GM19240 (cell line): ENCODE data around the gene SMCO2.
"Not testable (repeated sequence)": the region's sequence is repeated elsewhere in the genome, so short reads cannot be mapped to it uniquely, and the experiment has no call there.

ENCODE experiments used
- DNase-seq: peaks from one replicate; pipeline ENCODE4 v3.0.0; 2011; ENCODE audit warnings: low spot score; ENCODE audit not compliant: insufficient read length

SMCO2 gene

GRCh38 chr12:27524839-27525753 is 78.6 kb downstream of the SMCO2 start:
- DNase-seq: no peak

DNA sequence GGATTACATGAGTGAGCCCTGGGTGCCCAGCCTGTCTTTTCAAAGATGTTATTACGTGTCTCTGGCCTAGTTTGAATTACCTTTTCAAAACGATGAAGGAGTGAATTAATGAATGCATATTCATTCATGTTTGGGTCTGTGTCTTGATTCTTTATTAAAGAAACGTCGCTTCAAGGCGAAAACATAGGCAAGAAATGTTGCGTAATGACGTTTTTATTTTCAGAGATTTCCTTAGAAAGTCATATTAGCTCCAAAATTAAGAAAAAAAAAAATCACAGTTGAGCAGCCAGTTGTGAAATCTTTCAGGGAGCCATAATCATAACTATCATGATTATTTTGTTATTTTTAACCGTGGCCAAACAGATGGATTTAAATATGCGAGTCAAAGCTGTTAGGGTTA is 81.0 kb downstream of the SMCO2 start:
- DNase-seq: no peak

- no peak for DNase-seq
These were observed 82.3 kb downstream of the SMCO2 start for GRCh38 chr12:27528788-27529187.

GRCh38 chr12:27530157-27530922 is 83.8 kb downstream of the SMCO2 start:
- no peak for DNase-seq

DNA sequence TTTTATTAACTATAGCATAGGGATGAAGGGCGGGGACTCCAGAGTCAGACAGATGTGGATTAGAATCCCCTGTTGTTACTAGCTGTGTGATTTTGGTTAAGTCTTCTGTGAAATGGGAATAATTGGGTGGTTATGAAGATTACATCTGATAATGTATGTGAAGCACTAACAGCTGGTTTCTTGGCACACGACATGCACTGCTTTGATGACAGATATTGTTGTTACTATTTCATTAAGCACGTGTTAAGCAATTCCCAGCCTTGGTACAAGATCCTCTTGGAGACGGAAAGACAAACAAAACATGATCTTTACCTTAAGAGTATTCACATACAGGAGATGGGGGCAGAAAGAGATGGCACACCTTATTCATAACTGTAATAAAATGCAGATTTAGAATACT is 85.4 kb downstream of the SMCO2 start:
- DNase-seq: no peak

DNA sequence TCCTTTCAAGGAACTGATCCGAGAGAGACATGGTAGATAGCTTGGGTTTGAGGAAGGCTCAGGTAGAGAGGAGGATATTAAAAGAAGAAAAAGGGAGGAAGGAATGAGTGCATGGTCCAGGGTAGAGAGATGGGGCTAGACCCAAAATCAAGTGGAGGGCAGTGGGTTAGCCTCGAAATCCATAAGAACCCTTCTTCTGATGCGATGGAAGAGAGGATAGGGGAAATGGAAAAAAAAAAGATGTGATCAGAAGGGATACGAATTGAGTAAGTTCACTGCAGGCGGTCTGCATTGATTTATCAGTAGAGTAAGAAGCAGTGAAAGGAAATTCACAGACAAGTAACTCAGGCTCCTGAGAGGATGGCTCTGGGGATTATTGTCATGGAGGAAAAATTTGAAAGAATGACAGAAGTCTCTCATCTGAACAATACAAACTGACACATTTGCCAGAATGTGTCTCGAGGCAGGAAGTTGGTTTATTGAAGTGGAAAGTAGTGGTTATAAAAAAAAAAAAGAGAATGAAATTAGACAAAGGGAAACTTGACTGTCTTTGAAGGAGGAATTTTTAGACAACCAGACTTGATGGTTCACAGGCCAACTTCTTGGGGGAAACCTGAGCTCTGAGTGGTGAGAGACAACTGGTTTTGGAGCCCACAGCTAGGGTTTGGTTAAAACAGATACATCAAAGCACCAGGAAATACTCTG is 87.7 kb downstream of the SMCO2 start:
- DNase-seq: no peak

DNA sequence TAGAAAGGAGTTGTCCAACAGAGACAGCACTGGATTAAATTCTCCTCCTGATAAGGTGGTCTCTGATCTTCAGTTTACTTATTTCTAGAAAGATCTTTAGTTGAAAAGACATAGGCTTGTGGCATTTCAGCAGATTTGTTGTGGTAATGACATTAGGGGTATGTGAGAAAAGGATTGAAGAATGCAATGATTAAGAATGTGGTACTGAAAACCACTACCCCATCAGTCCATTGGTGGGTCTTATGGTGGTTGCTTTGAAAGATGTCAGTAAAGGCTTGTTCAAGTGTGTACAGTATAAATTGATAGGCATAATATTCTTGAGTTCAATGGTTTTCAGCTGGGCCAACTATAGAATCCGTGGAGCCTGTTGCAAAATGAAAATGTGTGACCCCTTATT is 88.2 kb downstream of the SMCO2 start:
- no peak for DNase-seq

- DNase-seq: no peak
These were observed 88.8 kb downstream of the SMCO2 start for GRCh38 chr12:27535318-27535717.

GRCh38 chr12:27537855-27538675 is 91.5 kb downstream of the SMCO2 start:
- DNase-seq: no peak

DNA sequence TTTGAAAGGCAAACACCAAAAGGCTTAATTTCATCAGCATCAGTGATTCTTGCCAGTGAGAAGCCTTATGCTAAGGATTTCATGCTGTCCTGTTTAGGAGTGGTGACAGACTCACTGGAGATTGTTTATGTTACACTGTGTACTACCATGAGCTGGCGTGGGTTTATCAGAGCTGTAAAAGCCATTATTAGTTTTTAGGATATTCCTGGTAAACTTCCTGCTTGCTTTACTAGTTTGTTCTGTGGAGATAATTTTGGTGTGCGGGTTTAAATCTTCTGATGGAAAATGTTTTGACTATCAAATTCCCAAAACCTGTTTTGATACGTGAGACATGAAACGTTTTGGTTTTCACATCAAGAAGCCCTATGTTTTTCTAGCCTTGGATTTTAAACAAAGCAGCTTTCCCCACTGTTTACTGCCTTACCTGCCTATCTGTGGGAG is 92.7 kb downstream of the SMCO2 start:
- DNase-seq: no peak

DNA sequence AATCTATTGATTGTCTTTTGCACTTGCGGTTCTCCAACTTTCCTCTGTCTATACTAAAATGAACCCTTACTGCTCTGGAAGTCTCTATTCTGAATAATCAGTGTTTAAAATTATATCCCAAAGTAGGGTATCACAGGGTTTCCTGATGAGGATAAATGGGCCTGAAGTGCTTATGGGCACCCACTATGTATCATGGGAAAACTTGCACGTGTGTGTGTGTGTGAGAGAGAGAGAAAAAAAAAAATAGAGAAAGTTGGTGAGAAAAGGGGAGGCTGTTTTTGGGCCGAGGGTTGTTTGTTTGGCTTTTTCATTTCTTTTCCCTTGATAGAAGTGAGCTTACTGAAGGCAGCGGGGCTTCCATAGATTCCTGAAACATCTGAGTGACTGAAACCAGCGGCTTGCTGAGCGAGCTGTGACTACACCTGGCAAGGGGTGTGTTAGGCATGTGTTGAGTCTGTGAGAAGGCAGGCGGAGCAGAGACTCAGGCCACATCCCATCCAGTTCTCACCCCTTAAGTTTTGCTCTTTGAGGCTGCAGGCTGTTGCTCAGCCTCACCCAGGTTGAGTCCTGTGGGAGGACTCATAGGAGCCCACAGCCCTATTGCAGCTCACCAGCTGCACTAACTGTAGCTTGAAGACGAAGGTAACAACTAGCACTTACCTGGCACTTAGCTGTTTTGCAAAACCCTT is 94.6 kb downstream of the SMCO2 start:
- no peak for DNase-seq

DNA sequence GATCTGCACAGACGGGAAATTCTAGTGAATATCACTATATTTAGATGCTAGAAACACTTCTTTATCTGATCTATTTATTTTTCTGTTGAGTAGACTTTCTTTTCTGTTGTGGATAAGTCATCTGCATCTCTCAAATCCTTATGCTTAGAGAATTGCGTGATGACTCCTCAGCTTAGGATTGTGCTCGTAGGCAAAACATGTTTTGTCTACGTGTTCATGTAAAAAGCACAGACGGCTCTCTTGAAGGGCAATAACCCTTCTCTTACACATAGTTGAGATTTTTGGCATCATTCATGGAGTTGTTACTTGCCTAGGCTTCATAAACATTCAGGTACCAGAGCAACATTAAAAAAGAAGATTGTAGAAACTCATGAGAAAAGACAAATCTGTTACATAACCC is 96.1 kb downstream of the SMCO2 start:
- no peak for DNase-seq

GRCh38 chr12:27544858-27545257 is 98.3 kb downstream of the SMCO2 start:
- not testable (repeated sequence) for DNase-seq

DNA sequence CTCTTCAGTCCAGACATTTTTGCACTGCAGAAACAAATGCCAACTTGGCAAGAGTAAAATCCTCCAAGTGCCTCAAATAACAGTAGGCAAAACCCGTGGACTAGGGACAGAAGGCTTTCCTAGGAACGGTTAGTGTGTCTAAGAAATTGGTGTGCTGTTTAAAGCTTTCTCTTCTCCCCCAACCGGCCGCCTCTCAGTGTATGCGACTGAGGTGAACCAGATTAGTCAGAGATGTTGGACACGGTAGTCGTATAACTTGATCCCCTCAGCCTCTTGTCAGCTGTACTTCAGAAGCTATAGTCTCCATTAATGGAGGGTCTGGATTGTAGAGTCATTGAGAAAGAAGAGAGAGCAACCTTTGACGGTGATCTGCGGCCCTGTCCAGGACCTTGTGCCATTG is 99.1 kb downstream of the SMCO2 start:
- no peak for DNase-seq

DNA sequence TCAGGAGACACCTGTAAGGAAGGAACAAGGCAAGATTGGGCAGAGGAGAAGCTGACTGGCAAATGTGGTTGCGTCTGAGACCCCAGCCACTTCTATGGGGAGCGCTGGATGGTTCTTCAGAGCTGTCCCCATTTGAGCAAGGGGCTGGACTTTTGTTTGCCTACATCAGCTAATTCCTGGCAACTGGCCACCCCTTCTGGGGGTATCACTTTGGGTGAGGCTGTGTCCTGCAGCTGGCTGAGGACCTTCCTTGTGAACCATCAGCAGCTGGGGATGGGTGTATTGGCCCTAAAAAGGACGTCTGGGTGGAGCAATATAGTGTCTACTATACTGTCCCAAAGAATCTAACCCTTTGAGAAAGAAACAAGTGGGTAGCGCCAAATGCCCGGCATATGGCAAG is 101.1 kb downstream of the SMCO2 start:
- no peak for DNase-seq

DNA sequence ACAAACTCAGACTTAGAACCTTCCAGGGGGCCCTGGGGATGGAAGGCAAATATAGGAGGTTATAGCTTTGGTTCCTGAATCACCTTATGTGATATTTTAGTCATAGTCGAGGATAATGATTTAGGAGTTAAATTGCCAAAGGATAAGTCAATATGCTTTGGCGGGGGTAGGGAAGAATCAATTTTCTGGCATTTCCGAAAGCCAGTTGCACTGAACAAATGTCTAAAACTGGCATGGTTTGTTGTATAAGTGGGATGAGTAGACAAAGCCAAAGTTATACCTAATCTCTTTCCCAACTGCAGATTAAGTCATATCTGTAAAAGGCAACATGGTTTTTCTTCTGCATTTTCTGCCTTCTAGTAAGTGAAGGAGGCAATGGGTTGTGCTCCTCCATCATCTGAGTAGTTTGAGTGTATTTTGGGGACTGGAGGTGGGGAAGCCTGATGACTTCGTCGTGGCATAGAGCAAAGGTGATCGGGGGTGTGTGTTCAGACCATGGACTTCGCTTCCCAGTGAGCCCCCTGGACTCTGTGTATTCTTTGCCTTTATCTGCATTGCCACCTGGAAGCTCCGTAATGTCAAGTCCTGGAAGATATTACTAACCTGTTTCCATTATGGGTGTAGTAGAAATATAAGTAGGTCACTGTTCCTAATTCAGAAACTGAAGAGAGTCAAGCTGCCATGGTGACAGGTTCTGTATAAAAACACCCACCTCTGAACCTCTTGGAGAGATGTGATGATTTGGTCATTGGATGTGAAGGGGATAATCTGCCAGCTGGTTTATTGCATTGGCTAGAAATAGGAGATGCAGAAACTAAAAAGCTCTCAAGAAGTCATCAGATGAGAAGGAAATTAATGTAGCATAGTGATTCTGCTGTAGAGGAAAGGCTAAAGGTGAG is 102.0 kb downstream of the SMCO2 start:
- no peak for DNase-seq

DNA sequence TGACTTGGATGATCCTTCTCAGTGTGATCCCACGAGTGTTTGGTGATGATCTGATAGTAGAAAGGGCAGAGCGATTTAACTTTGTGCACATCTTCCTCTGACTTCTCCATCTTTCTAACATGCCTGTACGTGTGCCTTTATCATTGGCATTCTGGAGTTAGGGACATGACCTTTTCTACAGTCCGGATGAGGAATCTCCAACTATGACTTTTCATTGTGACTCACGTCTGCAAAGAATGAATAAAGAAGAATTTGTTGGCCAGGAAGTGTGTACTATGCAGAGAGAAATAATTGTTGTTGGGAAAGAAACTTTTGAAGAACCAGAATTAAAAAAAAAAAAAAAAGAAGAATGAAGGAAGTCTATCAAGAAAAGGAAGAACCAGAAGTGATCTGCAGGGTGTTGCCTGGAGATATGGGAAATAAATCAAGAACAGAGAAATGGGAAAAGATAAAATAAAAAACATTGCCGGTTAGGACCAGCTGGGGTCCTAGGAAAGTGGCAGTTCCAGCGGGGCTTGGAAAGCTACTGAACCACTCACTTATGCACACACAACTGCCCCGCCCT is 102.8 kb downstream of the SMCO2 start:
- no peak for DNase-seq

DNA sequence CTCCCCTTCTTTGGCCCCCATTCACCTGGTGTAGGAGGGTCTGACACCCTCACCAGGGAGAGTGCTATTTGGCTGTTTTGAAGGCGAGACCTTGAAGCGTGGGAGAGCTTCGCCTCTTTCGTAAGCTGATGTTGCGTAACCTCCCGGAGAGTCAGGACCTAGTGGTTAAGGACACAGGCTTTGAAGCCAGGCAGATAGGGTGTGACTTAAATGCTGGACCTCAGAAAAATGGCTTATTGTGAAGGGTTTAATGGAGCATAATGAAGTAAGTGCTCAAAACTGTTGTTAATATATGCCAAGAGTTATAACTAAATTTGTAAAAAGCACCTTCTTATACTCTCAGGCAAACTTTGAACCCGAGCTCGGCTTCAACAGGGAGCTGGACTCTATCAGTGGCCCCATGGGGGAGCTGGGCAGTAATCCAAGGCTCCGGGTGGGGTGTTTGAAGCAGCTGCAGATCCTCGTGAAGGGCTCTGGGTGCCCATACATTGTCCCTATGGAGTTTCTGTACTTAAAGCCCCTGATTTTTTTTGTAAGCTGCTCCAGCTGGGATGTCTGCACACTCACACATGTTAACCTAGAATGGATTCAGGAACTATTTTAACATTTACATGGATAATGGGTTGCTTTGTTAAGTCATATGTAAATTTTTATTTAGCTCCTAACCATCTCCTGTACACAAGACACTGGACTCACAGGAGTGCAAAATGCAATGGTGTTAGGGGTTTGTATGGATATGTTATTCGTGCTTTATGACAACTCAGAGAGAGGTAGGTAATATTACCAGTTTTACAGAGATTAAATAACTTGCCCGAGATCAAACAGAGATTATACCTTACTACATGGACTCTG is 103.5 kb downstream of the SMCO2 start:
- DNase-seq: no peak
